Pancreas (tissue), 10 donors: ENCODE results near the gene RABAC1. TPM values are rescaled to one million over a fixed set of nuclear protein-coding genes. Genes with fewer than 3 reads are reported as not detected.

Source experiments
- ATAC-seq, 4 donors: fragments of 200-7000 bp; cut with Tn5 transposase; one replicate each; pipeline versions ENCODE4 v1.8.0 to v1.9.1; 2020; ENCODE audit warnings: mild to moderate bottlenecking in 4 of 4, moderate library complexity in 4 of 4
- DNase-seq, 6 donors: peaks; one replicate each; pipeline ENCODE4 v3.0.0-alpha.2; 2020
- FAIRE-seq: peaks from 2 replicates; lab custom pipeline; 2012; peaks lifted over from hg19 to GRCh38; lab: Jason Lieb, UNC
- H3K27ac ChIP-seq, 4 donors: fragments of 200-600 bp; sonication (generic); 1 replicate in 3 of 4; 2 replicates in 1 of 4; pipeline versions ENCODE4 v1.5.0 to v1.8.0; 2020
- H3K27me3 ChIP-seq, 4 donors: fragments of 200-600 bp; one replicate each; pipeline ENCODE4 v1.8.0; 2021
- H3K36me3 ChIP-seq, 3 donors: fragments of 200-600 bp; sonication (generic) in 1 of 3; one replicate each; pipeline versions ENCODE4 v1.5.0 to v1.8.0; 2020 to 2021
- H3K4me1 ChIP-seq, 3 donors: fragments of 200-600 bp; one replicate each; pipeline ENCODE4 v1.8.0; 2021
- H3K4me3 ChIP-seq, 4 donors: fragments of 200-600 bp; sonication (generic) in 2 of 4; one replicate each; pipeline versions ENCODE4 v1.5.0 to v1.8.0; 2020 to 2021
- H3K9me3 ChIP-seq, 4 donors: fragments of 200-600 bp; one replicate each; pipeline ENCODE4 v1.8.0; 2021
- CTCF ChIP-seq, 4 donors: fragments of 200-600 bp; sonication (generic) in 3 of 4; IDR thresholded peaks; one replicate each; pipeline versions ENCODE4 v1.5.0 to v1.8.0; 2021; ENCODE audit warnings: antibody characterized with exemption in 4 of 4
- WGBS, 2 donors: extraction: QIAGEN DNeasy Blood & Tissue Kit; methylation state at CpG; one replicate each; pipeline ENCODE4 v1.1.7; 2013; 5-methylcytosine and 5-hydroxymethylcytosine counted together
- intact Hi-C, 3 donors: fragments of 100-400 bp; cut with DNase I; formaldehyde crosslinking; loops; one replicate each; pipeline versions ENCODE4 v1.11.1 to v1.14.2; 2022
- polyA plus RNA-seq, 2 donors: library from polyadenylated mRNA; stranded (reverse); fragments of 200-250 nt; gene quantifications; one replicate each; pipeline ENCODE4 v1.2.3, GENCODE V29; 2013
- total RNA-seq, 6 donors: library from RNA; stranded (reverse); fragmentation: NEBNext Ultra II Directional in 4 of 6; extraction: Animal tissue kit (Norgen Biotek cat#: 25700) in 4 of 6; gene quantifications; one replicate each; pipeline versions ENCODE4 v1.2.1 to v1.2.4, GENCODE V29; 2021 to 2023
- donor health status: healthy with polysubstance abuse.
- donor health status: DM: no; HTN: no; CAD: no; lungs with moderate emphysema.
- donor health status: DM: no; HTN: no; CAD: no.
- donor health status: control.
- donor health status: control.
- donor health status: Bipolar disorder and iron deficiency.
- donor health status: DM: yes; HTN: yes; CAD: no.
- donor health status: DM: no; HTN: no; CAD: no.
- donor health status: DM: no; HTN: no; CAD: no.
- donor health status: DM: yes; HTN: yes; CAD: no.

The RABAC1 gene
- total and polyA plus RNA-seq, 8 donors = 49.8 to 134 (median 74.0) TPM

GRCh38 chr19:41910240-41910991 lies 48.7 kb downstream of the RABAC1 start:
- peak in 1 of 4 donors; percentile 7 for ATAC-seq
- H3K4me3 ChIP-seq = no peak overlapping the region
- no peak for FAIRE-seq
- DNase-seq = no peak
- H3K36me3 ChIP-seq = peaks cover 0 to 5% (median 0%) of the 10 kb centered on the region in 3 donors
- TF ChIP-seq CTCF (IDR thresholded peaks at IDR 0.05) = no peak
- H3K4me1 ChIP-seq = no peaks in the 10 kb centered on the region
- intact Hi-C loops = no loop called here
- no peaks in the 10 kb centered on the region for H3K9me3 ChIP-seq
- H3K27ac ChIP-seq = no peak overlapping the region
- peaks cover 0 to 3% (median 0%) of the 10 kb centered on the region in 4 donors for H3K27me3 ChIP-seq
- 37 to 47% methylated on average over 12 of the region's 12 CpGs for WGBS, 2 donors

GRCh38 chr19:41909706-41910105 lies 49.4 kb downstream of the RABAC1 start:
- Histone ChIP-seq H3K4me1 (no peaks in the 10 kb centered on the region), H3K36me3 (peaks cover 0 to 5% (median 0%) of the 10 kb centered on the region in 3 donors), H3K4me3 (no peak overlapping the region), H3K27ac (no peak overlapping the region), H3K9me3 (no peaks in the 10 kb centered on the region), H3K27me3 (no peaks in the 10 kb centered on the region)
- no peak for TF ChIP-seq CTCF (IDR thresholded peaks at IDR 0.05)
- WGBS, 2 donors = 63 to 69% methylated on average over 12 to 13 of the region's 13 CpGs
- no peak for DNase-seq
- FAIRE-seq = no peak
- ATAC-seq = no peak
- intact Hi-C loops = no loop called here

GRCh38 chr19:41908724-41909464 lies 50.2 kb downstream of the RABAC1 start:
- Histone ChIP-seq H3K9me3 (no peaks in the 10 kb centered on the region), H3K36me3 (peaks cover 0 to 5% (median 0%) of the 10 kb centered on the region in 3 donors), H3K27ac (no peak overlapping the region), H3K4me3 (no peak overlapping the region), H3K4me1 (peaks cover 5 to 6% (median 5%) of the 10 kb centered on the region in 3 donors), H3K27me3 (no peaks in the 10 kb centered on the region)
- no peak for TF ChIP-seq CTCF (IDR thresholded peaks at IDR 0.05)
- WGBS, 2 donors = 68 to 80% methylated on average over 11 of the region's 11 CpGs
- intact Hi-C loops = no loop called here
- no peak for FAIRE-seq
- no peak for DNase-seq
- ATAC-seq = no peak

- no peak for TF ChIP-seq CTCF (IDR thresholded peaks at IDR 0.05)
- intact Hi-C loops = no loop called here
- Histone ChIP-seq H3K27me3 (no peaks in the 10 kb centered on the region), H3K4me3 (no peak overlapping the region), H3K36me3 (peaks cover 0 to 10% (median 4%) of the 10 kb centered on the region in 3 donors), H3K4me1 (peaks cover 5 to 7% (median 6%) of the 10 kb centered on the region in 3 donors), H3K9me3 (no peaks in the 10 kb centered on the region), H3K27ac (no peak overlapping the region)
- FAIRE-seq (no peak), ATAC-seq (no peak), DNase-seq (peak in 1 of 6 donors; percentile 64)
- WGBS, 2 donors = 81 to 89% methylated on average over 23 to 25 of the region's 25 CpGs
These were observed 51.0 kb downstream of the RABAC1 start for GRCh38 chr19:41907994-41908615.
